ENCODE results near the gene TACC2.

Gene TACC2

GRCh38 chr10:122302315-122302714, 313.4 kb downstream of the TACC2 start:
- DNase-seq = no peak

DNA sequence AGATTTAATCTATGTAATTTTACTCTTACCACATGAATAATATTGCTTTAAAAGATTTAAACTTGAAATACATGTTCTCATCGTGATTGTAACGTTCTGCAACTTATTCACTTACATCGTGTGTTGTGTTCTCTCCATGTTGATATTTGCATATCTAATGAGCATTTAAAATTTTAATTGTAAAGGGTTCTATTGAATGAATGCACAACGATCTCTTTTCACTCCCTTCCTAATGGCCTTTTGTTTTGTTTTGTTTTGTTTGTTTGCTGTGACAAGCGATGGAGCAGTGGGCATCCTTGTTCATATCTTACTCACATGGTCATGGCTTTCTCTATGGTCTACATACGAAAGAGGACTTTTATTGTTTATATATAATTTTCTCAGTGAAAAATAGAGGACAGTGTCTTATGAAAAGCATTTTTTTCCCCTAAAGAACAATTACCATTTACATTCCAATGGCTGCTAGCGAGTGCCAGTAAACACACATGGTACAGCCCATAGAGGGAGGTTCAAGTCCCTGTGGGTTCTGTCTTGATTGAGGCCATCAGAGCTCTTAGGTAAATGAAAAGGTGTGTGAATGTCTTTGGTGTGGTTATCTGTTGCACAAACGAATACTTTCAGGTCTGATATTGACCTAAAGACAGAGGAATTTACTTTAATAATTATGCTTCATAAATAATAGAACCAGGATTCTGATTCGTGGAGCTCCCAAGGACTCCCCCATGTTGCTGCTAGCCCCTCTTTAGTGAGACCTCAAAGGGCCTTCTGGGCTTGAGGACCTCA, 314.5 kb downstream of the TACC2 start:
- DNase-seq = no peak
